ENCODE measurements around the gene LDLRAD3.

The LDLRAD3 gene

DNA sequence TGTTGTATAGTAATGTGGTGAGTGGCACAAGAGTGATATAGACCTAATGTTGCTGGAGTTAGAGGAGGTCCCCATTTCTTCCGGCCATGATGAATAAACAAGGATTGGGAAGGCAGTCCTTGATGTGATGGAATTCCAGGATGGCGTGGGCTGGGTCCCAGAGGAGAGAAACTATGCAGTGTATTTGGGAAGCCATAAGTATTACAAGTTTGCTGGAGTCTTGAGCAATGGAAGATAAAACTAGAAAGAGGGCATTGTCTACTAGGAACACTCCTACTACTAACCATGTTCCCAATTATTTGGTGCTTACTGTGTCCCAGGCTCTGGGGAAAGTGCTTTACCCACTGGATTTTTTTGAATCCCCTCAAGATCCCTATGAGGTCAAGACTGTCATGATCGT, 20.0 kb downstream of the LDLRAD3 start:
- no peak for DNase-seq

- no peak for DNase-seq
These were observed 21.0 kb downstream of the LDLRAD3 start for GRCh38 chr11:35964841-35965240.

DNA sequence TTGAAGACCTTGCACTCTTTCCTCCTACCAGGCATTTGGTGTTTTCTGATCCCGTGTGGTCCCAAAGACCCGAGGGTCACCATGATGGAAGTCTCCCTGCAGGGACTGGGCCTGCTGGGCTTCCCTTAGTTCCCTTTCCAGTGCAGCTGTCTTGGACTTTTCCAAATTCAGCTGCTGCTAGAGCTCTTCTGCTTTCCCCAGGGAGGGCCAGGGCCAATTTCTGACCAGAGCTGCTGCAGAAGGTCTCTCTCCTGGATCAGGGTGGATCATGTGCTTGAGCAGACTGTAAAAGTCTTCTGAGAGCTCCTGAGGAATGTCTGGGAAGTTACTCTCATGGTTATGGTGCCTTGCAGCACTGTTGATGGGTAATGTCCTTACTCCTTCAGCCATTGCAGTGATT, 23.2 kb downstream of the LDLRAD3 start:
- DNase-seq = no peak

- no peak for DNase-seq
These were observed 24.7 kb downstream of the LDLRAD3 start for GRCh38 chr11:35968386-35969088.

DNA sequence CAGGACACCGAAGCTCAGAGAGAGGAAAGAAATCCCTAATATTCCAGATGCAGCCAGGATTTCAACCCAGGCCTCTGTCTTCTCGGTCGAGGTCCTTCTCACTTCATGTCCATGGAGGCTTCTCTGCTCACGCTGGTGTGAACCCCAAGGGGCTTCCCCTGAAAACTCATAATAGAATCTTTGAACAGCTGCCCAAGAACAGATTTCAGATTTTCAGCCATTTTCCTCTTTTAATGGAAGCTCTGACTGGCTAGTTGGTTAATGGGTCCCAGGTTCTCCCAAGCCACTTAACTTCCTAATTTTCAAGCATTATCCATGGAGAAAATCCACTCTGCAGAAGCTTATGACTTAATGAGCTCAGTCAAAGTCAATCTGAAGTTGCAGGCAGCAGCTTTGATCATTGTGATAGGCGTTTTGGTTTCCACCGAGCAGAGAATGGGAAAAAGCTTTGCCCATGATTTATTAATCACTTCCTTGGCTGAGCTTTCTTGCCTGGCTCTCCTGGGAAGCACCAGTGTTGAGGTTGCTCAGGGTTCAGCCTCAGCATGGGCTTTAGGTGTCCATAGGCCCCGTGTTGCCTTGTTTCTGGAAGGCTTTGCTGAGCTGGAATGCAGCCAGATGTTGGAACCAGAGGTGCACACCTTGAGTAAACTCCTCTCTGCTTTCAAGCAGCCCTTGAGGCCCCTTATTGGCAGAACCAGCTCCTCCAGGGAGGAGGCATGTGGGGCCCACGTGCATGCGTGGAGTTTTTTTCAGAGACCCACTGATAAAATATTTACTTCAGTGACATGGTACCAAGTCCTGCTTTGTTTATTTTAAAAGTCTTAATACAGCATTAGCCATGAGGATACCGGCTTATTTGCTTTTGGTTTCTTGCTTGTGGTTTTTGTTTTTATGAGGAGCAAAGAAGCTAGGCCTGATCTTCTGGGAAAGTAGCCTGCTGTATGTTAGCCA, 25.5 kb downstream of the LDLRAD3 start:
- no peak for DNase-seq

DNA sequence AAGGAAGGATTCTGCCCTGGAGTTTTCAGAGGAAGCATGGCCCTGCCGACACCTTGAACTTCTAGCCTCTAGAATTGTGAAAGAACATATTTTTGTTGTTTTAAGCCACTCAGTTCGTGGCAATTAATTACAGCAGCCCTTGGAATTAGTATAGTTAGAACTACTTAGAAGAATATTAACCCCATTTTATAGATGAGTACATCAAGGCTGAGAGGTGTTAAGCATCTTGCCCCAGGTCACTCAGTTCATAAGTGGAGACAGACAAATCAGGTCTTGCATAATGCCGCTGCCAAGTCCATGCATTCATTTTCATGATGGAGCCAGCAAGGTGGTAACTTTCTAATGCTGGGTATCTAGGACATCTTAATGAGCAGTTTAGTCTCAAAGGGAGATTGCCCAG, 26.6 kb downstream of the LDLRAD3 start:
- no peak for DNase-seq

DNA sequence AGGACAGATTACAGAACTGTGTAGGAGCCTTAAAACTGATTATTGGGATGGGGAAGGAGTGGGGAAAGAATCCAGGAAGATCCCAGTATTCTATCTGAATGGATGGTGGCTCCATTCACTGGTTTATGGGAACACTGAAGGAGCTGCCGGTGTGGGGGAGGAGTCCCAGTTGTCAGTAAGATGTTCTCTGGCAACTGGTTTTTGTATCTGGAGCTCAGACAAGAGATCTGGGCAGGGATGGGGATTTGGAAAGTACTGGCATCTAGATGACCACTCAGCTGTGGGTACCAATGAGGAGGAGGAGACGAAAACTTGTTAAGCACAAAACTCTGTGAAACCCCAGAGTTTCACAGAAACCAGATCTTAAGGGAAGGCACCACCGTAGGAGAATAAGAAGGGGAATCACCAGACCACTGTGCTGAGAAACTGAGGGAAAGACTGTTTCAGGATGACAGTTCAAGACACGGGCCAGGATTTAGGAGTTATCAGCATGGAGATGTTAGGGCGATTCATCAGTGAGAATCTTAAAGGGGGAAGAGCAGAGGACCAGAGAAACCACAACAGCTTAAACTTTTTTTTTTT, 28.1 kb downstream of the LDLRAD3 start:
- DNase-seq = no peak

DNA sequence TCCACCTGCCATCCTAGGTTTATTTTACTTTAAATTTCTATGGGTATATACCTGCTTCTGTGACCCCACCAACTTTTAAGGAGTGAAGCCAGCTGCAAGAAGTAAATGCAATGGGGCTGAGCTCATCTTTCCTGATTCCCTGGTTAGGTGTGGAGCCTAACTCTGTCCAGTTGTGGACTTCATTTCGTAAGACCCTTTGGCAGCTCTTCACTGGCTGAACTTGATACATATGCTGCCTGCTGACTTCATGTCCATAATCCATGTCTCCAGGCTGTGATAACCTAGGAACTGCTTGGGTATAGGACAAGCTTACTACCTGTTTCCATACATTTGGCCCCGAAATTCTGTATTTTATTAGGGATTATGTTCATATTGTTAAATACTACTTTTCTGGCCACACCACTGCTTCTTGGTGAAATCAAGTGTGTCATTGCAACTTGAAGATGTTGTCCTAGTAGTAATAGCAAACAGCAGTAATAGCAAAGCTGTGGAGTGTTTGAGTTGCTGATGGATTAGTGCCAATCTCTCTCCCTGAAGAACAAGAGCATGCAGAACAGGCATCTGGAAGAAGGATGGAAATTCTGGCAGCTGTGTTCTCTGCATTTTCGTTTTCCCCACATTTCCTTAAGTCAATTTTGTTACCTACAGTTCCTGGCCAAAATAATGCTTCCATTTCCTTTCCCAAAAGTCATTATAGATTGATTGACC, 31.2 kb downstream of the LDLRAD3 start:
- DNase-seq = no peak

- no peak for DNase-seq
These were observed 32.6 kb downstream of the LDLRAD3 start for GRCh38 chr11:35976434-35976833.

DNA sequence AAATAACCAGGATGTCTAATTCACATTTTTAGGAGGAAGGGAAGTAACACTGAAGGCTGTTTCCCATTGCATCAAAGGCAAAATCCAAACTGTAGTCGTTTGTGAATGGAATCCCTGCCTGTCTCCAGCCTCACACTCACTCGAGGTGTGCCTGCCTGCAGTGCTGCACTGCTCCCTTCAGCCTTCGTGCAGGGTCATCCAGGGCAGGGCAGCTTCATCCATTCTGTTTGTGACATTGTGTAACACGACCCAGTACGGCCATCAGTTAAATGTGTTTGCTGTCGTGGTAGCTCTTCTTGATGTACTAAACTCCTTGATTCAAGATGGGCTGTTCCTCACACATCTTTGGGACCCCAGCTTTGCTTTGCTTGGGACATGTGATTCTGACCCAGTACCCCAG, 34.3 kb downstream of the LDLRAD3 start:
- DNase-seq = no peak

- no peak for DNase-seq
These were observed 35.0 kb downstream of the LDLRAD3 start for GRCh38 chr11:35978891-35979290.

DNA sequence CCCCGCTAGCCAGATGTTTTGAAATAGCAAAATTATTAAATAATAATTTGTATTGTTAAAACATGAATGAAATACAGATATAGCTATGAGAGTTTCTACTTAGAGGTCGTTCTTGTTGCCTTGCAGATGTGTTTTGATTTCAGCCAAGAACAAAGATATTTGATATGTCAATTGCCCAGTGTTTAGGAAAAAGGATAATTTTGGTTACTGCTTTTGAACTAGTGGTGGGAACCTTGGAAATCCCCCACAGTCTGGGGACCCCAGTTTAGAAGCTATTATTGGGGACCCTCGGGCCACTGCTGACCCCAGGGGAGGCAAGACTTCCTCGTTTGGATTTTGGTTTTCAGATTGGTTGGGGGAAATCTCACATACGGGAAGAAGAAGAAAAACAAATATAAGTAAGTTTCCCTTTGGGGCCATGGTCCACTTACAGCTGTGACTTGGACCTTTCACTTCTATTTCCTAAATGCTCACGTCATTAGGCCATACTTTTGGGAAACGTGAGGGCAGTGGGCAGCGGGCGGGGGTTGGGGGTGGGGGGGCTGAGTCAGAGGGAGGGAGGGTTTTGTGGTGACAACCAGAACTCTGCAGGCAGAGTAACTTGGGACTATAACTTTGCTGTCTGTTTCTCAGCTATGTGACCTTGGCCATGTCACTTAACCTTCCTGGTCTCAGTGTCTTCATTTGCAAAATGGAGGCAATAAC, 37.0 kb downstream of the LDLRAD3 start:
- DNase-seq = no peak

- no peak for DNase-seq
These were observed 37.7 kb downstream of the LDLRAD3 start for GRCh38 chr11:35981581-35981980.

- no peak for DNase-seq
These were observed 38.2 kb downstream of the LDLRAD3 start for GRCh38 chr11:35982061-35982460.

- no peak for DNase-seq
These were observed 40.1 kb downstream of the LDLRAD3 start for GRCh38 chr11:35983981-35984380.

GRCh38 chr11:35986947-35987346, 43.1 kb downstream of the LDLRAD3 start:
- DNase-seq = no peak

DNA sequence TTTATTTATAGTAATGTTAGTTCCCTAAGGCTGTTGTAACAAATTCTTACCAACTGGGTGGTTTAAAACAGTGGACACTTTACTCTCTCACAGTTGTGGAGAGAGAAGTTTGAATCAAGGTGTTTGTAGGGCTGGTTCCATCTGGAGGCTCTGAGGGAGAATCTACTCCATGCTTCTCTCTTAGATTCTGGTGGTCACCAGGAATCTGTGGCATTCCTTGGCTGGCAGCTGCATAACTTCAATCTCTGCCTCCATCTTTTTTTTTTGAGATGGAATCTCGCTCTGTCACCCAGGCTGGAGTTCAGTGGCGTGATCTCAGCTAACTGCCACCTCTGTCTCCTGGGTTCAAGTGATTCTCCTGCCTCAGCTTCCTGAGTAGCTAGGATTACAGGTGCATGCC, 46.3 kb downstream of the LDLRAD3 start:
- DNase-seq = no peak

DNA sequence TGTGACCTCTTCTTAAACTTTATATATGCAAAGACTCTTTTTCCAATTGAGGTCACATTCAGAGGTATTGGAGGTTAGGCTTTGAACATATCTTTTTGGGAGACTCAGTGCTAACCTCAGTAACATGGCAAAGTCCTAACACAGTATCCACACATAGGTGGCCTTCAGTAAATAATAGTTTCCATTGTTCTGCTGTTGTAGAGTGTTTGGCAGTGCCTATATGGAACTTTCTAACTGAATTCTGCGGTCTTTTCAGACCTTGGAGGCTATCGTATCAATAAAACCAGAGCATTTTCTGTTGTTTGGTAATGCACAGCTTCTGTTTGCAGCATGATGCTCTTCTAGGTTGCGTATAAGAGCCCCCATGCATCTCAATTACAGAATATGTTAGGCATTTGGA, 47.0 kb downstream of the LDLRAD3 start:
- DNase-seq = no peak

GRCh38 chr11:35992548-35992947, 48.7 kb downstream of the LDLRAD3 start:
- no peak for DNase-seq

DNA sequence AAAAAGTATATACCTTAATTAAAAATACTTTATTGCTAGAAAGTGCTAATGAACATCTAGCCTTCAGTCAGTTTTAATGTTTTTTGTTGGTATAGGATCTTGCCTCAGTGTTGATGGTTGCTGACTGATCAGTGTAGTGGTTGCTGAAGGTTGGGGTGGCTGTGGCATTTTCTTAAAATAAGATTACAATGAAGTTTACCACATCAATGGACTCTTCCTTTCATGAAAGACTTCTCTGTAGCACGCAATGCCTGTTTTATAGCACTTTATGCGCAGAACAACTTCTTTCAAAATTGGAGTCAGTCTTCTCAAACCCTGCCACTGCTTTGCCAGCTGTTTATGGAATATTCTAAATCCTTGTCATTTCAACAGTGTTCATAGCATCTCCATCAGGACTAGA, 50.6 kb downstream of the LDLRAD3 start:
- DNase-seq = no peak

DNA sequence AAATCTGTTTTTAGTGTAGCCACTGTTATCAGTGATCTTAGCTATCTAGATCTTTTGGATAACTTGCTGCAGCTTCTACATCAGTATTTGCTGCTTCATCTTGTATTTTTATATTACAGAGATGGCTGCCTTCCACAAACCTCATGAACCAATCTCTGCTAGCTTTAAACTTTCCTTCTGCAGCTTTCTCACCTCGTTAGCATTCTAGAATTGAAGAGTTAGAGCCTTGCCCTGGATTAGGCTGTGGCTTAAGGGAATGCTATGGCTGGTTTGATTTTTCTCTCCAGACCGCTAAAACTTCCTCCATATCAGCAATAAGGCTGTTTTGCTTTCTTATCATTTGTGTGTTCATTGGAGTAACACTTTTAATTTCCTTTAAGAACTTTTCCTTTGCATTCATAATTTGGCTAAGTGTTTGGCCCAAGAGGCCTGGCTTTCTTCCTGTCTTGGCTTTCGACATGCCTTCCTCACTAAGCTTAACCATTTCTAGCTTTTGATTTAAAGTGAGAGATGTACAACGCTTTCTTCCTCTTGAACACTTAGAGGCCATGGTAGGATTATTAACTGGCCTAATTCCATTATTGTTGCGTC, 51.9 kb downstream of the LDLRAD3 start:
- DNase-seq = no peak

- no peak for DNase-seq
These were observed 54.1 kb downstream of the LDLRAD3 start for GRCh38 chr11:35997902-35998520.

All from activated CD4-positive, alpha-beta T cell treated with anti-CD3 and anti-CD28 coated beads for 1 hour (primary cell).